Measurements from ENCODE around the gene NEGR1.
A peak's percentile ranks its signal among the peaks of the same experiment; 100 is the strongest.
"Not testable (repeated sequence)": the region's sequence is repeated elsewhere in the genome, so short reads cannot be mapped to it uniquely, and the experiment has no call there.

Gene NEGR1

DNA sequence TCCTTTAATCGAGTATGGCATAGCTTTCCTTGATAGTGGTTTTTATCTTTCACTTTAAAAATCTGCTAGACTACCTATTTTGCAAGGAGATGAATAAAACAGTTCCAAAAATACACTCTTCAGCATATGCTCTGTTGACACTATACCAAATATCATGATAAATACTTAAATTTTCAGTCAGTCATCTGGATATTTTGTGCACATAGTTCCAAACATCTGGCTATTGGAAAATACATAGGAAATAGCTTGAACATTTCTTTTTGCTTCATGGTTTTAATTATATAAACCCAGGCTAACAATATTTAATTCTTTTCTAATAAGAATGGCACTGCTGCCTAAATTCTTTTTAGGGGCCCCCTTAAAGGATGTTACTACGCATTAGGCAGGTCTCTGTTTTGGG is 342.1 kb downstream of the NEGR1 start:
- no peak for DNase-seq (ENCODE audit: low read depth)

DNA sequence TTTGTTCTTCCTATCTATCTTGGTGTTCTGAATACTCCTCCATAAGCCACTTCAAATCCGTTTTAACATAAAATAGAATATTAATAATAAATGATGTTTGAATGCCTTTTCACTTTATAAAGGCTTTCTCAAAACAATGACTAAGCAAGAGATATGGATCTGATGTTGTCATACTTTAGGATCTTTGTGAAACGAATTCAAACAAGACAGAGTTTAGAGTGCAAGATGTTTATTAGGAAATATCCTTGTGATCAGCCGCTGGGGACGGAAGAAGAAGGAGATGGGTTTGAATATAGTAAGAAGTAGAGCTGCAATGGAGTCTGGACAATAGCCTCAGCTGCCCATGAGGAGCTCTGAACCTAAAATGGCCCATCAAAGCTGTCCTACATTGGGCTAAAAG is 351.8 kb downstream of the NEGR1 start:
- no peak for DNase-seq (ENCODE audit: low read depth)

DNA sequence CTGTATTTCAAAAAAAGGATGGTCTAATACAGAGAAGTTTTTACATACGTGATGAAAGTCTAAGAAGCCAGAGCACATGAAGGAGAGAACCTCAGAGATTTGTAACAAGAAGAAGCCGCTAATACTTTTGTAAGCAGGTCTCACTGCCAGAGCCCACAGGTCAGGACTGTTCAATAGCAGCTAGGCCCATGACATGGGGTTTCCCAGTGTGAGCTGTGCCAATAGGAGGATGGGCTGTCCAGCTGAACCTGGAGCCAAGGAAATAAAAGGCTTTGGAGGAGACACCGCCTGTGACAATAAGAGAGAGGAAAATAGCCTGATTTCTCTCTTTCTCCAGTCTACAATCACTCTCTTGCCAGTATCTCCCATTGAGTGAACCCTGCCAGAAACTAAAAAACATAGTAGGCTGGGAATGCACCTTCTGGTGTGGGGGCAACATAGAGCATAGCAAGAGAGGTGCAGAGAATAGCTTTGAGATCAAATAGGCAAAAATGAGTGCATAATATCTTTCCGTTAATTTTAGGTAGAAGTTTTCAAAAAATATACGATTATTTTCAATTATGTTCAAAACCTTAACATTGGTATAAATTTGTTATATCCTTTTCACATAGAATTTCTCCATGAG is 360.3 kb downstream of the NEGR1 start:
- DNase-seq (ENCODE audit: low read depth): no peak

DNA sequence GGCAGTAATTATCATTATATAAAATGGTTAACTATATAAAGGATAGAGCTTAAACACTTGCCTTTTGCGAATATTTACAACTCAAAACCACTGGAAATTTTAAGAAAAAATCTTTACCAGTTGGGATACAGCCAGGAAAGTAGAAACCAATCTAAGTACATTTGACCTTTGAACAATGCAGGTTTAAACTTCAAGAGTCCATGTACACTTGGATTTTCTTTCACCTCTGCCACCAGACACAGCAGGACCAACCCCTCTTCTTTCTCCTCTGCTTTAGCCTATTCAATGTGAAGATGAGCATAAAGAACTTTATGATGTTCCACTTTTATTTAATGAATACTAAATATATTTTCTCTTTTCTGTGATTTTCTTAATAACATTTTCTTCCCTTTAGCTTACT is 361.1 kb downstream of the NEGR1 start:
- DNase-seq (ENCODE audit: low read depth): no peak

DNA sequence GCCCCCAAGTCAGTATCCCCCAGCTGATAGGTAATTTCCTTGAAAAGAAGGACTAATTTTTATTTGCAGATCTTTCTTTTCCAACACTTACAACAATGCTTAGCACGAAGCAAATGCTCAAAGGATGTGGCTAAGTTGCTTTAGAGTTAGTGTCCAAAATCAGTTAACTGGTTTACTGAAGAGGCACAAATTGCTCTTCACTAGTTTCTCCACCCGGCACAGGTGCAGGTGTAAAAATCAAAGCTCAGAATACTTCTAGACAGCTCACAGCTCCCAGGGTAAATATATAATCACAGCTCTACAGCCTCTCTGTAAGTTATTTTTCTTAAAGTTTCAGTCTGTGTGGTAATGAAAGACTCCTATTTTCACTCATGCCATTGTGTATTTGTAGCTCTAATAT is 361.8 kb downstream of the NEGR1 start:
- no peak for DNase-seq (ENCODE audit: low read depth)

DNA sequence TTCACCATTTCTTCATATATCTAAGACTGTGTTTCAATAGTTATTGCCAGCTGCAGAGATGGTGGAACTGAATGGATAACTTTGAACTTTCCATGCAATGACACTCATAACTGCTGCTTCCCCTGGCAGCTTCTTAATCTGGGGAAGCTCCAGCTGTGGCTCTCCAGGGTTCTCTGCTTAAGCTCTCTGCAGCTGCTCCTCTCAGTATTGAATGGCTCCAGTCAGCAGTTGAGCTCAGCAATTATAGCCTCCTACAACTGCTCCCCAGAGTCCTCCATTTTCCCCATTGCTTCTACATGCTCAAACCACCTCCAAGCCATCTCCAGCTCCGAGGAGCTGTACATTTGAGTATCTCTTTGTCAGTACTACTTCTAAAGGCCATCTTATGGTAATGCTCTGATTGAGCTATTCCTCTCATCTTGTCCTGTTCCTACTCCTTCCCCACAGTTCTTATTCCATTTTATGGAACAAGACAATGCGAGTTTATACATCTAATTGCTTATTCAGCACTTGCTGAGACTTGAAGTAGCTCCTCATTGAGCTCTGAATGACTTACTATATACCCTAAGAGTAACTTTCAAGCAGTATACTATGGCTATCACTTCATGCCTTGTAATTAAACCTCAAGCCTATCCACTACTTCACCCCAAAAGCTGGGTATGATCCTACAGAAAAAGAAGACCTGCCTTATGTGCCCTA is 362.4 kb downstream of the NEGR1 start:
- no peak for DNase-seq (ENCODE audit: low read depth)

DNA sequence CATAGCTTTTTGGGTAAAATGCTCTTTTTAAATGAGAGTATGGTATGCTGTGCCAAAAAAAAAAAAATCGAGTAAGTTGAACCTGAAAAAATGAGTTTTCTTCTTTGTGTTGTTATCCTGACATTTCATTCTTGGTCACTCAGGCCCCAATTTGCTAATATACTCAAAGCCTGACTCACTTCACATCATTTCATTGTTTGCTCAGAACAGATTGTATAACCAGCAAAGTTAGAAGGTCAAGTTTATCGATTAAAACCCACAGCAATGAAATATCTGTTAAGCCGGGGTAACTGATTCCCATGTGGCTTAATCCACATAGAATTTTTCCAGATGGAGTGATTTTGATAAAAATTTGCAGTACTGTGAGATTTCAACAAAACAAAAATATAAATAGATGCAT is 363.7 kb downstream of the NEGR1 start:
- DNase-seq (ENCODE audit: low read depth): no peak

DNA sequence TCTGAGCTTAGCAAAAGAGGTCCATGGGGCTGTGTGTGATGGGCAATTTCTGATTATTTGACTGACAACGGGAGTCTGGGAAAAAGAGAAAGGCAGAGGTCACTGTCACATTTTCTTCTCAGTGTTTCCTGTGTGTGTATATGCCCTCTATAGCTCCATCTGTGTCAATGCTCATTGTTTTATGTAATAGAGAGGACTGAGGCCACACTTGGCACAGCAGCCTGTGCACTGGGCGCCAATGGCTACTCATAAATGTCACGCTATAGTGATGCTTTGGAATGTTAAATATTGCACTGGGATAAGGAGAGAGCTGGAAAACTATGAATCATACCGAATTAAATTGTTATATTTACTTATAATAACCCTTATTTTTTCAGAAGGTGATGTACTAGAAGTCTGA is 365.4 kb downstream of the NEGR1 start:
- DNase-seq (ENCODE audit: low read depth): no peak

DNA sequence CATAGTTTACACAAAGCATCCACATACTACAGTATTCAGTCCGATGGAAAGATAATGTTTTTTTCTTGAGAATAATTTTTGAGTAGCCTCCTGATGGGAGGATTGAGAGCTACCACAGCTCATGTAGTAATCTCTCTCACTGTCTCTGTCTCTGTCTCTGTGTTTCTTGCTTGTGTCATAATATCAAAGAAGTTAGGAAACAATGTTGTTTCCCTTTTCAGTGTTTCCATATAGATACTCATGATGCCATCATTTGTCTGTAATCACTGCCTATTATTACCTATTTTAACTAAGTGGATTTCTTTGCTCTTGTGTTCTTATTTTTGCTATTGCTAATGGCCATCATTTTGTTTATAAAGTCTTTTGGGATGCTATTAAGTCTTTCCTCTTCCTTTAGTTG is 367.7 kb downstream of the NEGR1 start:
- DNase-seq (ENCODE audit: low read depth): no peak

DNA sequence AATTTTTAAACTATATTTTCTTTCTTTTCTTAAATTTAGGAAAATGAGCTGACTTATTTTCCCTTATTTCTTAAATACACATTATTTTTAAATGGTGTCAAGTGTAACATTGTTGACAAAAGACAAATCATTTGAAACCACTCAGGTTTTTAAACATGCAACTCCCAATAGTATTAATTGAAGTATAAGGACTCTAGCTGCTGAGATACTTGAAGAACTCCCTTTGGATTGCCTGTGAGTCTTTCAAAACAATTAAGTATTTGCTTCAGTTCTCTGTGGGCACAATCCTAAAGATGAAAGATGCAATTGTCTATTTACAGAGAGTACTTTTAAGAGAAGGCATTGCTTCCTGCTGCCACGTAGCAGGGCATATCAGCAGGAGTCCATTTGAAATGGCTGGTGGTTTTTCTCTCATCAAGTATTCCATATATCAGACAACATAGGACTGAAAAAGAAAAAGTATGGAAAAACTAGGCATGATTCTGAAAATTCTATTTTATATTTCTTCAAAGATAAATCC is 373.4 kb downstream of the NEGR1 start:
- DNase-seq (ENCODE audit: low read depth): no peak

DNA sequence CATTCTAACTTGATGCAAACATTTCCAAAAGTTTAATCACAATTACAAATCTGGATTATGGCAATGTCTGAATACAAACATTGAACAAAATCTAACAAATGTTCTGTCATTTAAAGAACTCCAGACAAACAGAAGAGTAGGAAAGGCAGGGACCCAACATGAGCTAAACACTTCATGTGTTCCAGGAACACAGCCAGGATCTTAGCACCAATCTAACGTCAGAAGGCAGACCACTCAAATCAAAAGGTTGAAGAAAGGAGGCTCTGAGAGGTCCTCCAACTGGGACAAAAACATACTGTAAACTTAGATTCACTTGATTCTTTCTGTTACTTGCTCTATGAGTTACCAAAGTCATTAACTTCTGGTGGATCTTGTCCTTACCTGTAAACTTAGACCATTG is 374.0 kb downstream of the NEGR1 start:
- no peak for DNase-seq (ENCODE audit: low read depth)

DNA sequence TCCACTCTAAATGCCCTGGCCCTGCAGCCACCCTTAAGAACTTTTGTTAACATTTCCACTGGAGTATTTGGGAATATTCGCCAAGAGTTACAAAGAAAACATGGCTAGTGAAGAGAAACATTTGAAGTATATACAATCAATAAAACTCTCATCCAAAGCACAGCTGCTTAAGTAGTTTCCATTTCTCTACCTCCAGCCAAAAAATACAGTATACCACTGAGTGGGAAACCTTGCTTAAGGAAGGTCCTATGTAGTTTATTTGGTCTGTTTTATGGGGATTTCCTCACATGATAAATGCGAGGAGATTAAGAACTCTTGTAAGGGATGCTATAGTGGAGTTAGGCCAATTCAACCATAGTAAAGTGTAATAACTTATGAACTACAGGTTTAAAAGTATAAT is 382.5 kb downstream of the NEGR1 start:
- DNase-seq (ENCODE audit: low read depth): no peak

DNA sequence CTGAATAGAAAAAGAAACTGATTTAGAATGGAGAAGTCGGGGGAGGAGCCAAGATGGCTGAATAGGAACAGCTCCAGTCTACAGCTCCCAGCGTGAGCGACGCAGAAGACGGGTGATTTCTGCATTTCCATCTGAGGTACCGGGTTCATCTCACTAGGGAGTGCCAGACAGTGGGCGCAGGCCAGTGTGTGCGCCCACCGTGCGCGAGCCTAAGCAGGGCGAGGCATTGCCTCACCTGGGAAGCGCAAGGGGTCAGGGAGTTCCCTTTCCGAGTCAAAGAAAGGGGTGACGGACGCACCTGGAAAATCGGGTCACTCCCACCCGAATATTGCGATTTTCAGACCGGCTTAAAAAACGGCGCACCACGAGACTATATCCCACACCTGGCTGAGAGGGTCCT is 394.2 kb downstream of the NEGR1 start:
- DNase-seq (ENCODE audit: low read depth): not testable (repeated sequence)

DNA sequence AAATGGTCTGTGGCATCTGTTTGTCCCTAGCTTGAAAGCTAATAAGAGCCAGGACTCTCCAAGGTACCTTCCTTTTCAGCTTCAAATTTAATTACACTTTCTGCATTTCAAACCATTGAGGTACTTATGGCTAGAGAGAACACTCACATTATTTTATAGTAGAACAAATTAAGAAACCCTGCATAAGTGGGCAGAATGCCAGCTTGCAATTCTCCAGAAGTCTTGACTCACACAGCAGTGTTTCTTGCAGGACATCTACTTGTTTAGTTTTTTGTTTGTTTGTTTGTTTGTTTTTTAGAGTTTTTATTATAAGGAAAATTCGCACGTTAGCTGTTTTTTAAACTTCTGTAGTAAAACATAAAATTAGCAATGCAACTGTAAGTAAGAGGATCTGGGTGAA is 397.2 kb downstream of the NEGR1 start:
- DNase-seq (ENCODE audit: low read depth): no peak

DNA sequence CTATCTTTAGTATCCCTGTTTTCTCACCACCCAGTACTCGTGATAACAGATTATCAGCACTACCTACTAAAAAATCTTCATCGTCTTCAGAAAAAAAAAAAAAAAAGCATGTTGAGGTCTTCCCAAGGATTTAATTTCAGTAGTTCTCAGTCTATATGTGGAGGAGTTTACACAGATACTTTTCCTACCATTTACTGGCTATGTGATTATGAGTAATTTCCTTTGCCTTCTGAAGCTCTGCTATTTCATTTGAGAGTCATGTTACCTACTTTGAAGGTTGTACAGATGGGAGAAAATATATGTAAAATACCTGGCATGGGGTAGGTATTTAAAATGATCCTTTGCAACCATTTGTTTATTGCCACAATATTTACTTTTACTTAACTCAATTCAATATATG is 399.7 kb downstream of the NEGR1 start:
- no peak for DNase-seq (ENCODE audit: low read depth)

DNA sequence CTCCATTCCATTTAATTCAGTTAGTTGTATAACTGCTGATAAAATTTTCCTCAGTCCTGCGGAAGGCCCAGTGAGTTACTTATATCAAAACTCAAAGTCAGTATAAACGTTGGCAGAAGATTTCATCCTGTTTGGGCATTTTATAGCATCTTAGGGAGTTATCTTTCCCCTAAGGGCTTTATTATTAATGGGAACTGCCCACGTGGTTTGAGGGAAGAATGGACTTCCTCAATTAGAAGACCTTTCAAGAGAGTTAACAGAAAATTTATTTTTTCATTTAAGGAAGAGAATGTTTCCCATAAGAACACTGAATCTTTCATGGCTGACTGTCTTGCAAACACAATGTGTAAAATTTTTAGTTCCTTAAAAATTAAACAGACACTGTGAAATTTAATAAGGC is 400.1 kb downstream of the NEGR1 start:
- no peak for DNase-seq (ENCODE audit: low read depth)

DNA sequence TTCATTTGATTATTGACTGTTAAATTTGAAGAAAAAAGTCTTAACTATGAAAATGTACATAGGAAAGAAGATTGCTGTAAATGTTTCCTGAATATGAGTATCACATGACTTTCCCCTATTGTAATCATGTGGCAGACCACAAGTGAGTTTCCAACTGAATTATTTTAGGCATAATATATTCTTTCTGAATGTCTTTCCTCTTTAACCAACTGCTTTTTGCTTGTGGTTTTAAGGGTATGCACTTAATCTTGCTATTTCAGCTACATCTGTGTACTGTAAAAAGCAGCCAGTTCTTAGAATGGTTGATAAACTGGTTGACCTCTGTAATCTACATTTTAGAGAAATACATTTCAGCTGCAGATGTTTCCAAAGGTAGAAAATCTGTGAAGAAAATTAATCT is 400.7 kb downstream of the NEGR1 start:
- DNase-seq (ENCODE audit: low read depth): no peak

DNA sequence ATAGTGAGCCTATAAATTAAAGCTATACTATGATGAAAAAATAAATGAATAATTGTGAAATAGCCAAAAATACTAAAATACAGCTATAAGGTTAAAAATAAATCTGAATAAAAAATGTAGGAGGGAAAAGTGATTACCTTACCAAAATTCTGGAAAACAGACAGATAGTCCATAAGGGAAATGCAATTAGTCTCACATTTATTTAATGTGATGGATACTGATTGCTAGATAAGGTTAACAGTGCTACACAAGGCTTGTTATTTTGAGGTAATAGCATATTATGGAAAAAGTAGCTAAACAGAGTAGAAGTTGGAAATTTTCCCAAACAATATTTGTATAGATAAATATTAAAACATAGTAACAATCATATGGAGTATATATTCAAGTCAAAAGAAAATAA is 413.0 kb downstream of the NEGR1 start:
- DNase-seq (ENCODE audit: low read depth): no peak

DNA sequence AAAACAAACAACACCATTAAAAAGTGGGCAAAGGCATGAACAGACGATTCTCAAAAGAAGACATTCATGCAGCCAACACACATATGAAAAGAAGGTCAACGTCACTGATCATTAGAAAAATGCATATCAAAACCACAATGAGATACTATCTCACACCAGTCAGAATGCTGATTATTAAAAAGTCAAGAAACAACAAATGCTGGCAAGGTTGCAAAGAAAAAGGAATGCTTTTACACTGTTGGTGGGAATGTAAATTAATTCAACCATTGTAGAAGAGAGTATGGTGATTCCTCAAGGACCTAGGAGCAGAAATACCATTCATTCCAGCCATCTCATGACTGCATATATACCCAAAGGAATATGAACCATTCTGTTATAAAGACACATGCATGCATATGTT is 419.6 kb downstream of the NEGR1 start:
- no peak for DNase-seq (ENCODE audit: low read depth)

DNA sequence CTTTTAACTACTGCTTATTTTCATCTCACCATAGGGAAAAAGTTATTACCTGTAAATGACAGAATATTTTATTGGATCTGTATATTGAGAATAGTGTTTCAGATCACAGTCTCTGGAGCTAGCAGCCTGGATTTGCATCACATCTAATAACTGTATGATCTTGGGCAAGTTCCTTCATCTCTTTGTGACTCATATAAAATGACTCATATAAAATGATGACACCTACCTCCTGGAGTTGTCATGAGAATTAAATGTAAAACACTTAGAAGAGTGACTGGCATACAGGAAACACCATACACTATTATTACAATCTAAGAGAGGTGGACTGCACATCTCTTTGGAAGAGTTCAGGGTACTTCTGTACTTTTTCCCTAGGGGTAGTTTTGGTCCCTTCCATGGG is 421.3 kb downstream of the NEGR1 start:
- DNase-seq (ENCODE audit: low read depth): peak; percentile 59

DNA sequence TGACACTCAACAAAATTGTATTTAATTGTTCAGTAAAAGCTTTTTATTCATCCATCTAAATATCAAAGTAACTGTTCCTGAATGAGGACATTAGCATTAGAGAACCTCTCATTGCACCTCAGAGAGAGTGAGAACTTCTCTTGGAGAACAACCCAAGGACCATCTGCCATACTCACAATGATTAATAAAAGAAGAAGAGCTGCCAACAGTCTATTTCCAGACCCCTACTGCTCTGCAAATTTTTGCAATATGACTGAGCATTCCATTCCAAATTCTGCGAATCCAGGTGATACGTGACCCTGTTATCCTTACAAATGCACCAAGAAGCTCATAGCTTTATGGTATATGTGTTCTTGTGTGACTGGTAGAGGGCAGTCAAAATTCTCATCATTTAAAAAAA is 422.5 kb downstream of the NEGR1 start:
- no peak for DNase-seq (ENCODE audit: low read depth)

DNA sequence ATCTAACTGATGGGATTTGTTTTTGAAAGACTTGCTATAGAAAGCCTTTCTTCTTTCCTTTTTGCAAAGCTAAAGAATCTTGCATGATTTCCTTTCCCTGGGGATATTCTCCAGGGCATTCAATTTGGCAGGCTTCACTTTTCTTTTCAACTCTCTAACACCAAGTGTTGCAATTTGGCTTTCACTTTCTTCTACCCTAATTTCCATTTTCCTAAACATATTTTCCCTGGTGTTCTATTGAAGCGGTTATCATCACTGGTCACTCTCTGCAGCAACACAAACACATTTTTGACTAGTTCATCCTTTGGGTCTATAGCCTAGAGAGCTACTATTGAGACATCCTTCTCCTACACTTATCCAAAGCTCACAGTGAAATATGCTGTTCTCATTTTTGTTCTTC is 424.5 kb downstream of the NEGR1 start:
- peak; percentile 83 for DNase-seq (ENCODE audit: low read depth)

DNA sequence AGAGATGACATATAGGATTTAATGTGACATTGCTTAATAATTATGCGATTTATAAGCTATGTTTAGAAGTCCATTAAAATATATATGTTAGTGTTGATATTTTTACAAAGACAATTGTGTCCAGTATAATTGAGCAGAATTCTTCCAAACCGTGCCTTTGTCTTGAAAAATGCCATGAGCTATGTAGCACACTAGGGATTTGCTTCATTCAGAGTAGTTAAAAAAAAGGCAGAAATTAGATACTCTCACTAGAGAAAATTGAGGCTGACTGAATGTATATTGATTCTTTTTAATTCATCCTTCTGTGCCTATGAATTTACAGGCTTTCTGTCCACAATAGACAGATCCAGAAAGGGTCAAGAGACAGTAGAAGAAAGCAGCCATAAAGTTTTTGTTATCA is 429.0 kb downstream of the NEGR1 start:
- no peak for DNase-seq (ENCODE audit: low read depth)

DNA sequence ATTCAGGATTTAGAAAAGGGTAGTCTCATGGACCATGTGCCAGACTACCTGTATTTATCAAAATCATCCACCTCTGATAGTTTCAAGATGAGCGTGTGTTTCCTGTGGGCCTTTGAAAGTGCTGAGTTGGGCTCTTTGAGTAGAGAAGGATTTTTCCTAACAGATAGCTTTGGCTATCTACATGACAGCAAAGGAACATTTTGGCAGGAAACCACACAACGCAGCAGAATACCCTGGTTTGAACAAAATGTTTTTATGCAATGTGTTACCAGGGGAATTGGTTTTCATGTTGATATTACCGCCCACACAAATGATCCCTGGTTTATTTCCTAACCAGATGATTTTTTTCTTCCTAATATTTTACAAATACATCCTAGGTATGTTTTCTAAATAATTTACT is 431.4 kb downstream of the NEGR1 start:
- DNase-seq (ENCODE audit: low read depth): peak; percentile 54

Measured in stromal cell of bone marrow (primary cell).